ENCODE data around the gene OTOP2. TPM values are rescaled to one million over a fixed set of nuclear protein-coding genes. Genes with fewer than 3 reads are reported as not detected.

Gene OTOP2
- total RNA-seq, 1 experiment from 2014 or later: not detected

- POLR2A ChIA-PET (ENCODE audit: low non-redundant PET): interaction anchor here (0.6 kb wide), 1 partner anchor 190 kb away, joined by 8 read pairs; no protein-coding TSS in a partner anchor
- CTCF ChIA-PET: interaction anchor here (0.6 to 0.7 kb wide), 2 partner anchors 10 to 171 kb away, joined by 3 to 8 read pairs; no protein-coding TSS in a partner anchor
These were observed 27.8 kb downstream of the OTOP2 start for GRCh38 chr17:74951680-74952421.

DNA sequence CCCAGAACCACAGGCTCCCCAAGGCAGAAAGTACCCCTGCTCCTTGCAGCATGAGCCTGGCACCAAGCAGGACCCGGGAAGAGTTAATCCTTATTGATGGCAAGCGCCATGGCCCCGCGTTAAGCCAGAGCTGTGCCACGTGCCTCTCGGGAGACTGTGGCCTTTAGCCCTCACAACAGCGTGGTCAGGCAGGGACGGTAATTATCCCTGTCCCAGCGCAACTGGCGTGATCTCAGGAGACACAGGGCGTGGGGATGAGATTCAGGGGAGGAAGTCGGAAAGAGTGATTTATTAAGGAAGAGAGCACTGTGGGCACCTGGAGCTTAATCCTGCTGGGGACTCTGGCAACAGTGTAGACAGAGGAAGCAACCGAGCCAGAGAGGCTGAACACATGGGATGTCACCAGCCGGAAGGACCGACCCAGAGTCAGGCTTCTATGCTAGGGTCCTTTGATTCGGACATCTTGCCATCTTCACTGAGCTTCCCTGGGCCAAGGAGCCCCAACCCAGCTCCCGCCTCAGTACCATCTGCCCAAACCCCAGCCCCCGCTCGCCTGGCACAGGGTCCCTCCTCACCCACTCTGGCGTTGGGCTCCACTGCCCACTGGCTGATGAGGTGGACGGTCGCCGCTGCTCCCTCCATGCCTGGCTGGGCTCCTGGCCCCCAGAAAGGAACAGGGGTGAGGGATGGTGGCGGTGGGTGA is 28.5 kb downstream of the OTOP2 start:
- BruUV-seq (replicated peaks): no TSS peak

More at GRCh38 chr17:74951680-74952421, 27.8 kb downstream of the OTOP2 start:
- H3K27me3 ChIP-seq (replicated peaks; ENCODE audit: insufficient read depth, low read depth, low read length, poor library complexity): peaks cover 72% of the 10 kb centered on the region
- H3K9me3 ChIP-seq (ENCODE audit: low read depth, low read length, poor library complexity, severe bottlenecking): no peaks in the 10 kb centered on the region
- H3K27ac ChIP-seq (ENCODE audit: low read depth, low read length, poor library complexity, severe bottlenecking): no peak overlapping the region
- intact Hi-C loops (cut with micrococcal nuclease; ENCODE audit: unreplicated experiment): loop anchor here (10.0 kb wide), 1 partner anchor 207 kb away; the partner anchor contains the start of gene NHERF1
- DNase-seq (ENCODE audit: low spot score): no peak
- no TSS peak for BruUV-seq (replicated peaks)
- TF ChIP-seq, protein P1, sequence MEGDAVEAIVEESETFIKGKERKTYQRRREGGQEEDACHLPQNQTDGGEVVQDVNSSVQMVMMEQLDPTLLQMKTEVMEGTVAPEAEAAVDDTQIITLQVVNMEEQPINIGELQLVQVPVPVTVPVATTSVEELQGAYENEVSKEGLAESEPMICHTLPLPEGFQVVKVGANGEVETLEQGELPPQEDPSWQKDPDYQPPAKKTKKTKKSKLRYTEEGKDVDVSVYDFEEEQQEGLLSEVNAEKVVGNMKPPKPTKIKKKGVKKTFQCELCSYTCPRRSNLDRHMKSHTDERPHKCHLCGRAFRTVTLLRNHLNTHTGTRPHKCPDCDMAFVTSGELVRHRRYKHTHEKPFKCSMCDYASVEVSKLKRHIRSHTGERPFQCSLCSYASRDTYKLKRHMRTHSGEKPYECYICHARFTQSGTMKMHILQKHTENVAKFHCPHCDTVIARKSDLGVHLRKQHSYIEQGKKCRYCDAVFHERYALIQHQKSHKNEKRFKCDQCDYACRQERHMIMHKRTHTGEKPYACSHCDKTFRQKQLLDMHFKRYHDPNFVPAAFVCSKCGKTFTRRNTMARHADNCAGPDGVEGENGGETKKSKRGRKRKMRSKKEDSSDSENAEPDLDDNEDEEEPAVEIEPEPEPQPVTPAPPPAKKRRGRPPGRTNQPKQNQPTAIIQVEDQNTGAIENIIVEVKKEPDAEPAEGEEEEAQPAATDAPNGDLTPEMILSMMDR (conservative IDR thresholded peaks at IDR 0.05; ENCODE audit: low read depth, low read length): no peak
- TF ChIP-seq EZH2 (IDR thresholded peaks at IDR 0.05; ENCODE audit: borderline replicate concordance, low read depth, low read length, poor library complexity, severe bottlenecking): no peak
- no peaks in the 10 kb centered on the region for H3K36me3 ChIP-seq (ENCODE audit: insufficient read depth, low read length, poor library complexity, severe bottlenecking)
- H3K4me3 ChIP-seq (ENCODE audit: low read depth, low read length, poor library complexity, severe bottlenecking): no peak overlapping the region
- H3K4me1 ChIP-seq (ENCODE audit: insufficient read depth, low read length, poor library complexity, severe bottlenecking): no peaks in the 10 kb centered on the region

GRCh38 chr17:74953134-74953687 is 29.1 kb downstream of the OTOP2 start:
- Histone ChIP-seq H3K27ac (ENCODE audit: low read depth, low read length, poor library complexity, severe bottlenecking) (no peak overlapping the region), H3K4me3 (ENCODE audit: low read depth, low read length, poor library complexity, severe bottlenecking) (no peak overlapping the region), H3K36me3 (ENCODE audit: insufficient read depth, low read length, poor library complexity, severe bottlenecking) (no peaks in the 10 kb centered on the region), H3K9me3 (ENCODE audit: low read depth, low read length, poor library complexity, severe bottlenecking) (no peaks in the 10 kb centered on the region), H3K27me3 (replicated peaks; ENCODE audit: insufficient read depth, low read depth, low read length, poor library complexity) (peaks cover 62% of the 10 kb centered on the region), H3K4me1 (ENCODE audit: insufficient read depth, low read length, poor library complexity, severe bottlenecking) (no peaks in the 10 kb centered on the region)
- no TSS peak for BruUV-seq (replicated peaks)
- intact Hi-C loops (cut with micrococcal nuclease; ENCODE audit: unreplicated experiment): loop anchor here (10.0 kb wide), 1 partner anchor 208 kb away; the partner anchor contains the start of gene NHERF1
- DNase-seq (ENCODE audit: low spot score): no peak
- CTCF ChIA-PET: no interaction called here
- POLR2A ChIA-PET (ENCODE audit: low non-redundant PET): interaction anchor here (0.6 kb wide), 1 partner anchor 55 kb away, joined by 5 read pairs; no protein-coding TSS in a partner anchor
- no peak for TF ChIP-seq EZH2 (IDR thresholded peaks at IDR 0.05; ENCODE audit: borderline replicate concordance, low read depth, low read length, poor library complexity, severe bottlenecking)
- TF ChIP-seq, protein P1 (conservative IDR thresholded peaks at IDR 0.05; ENCODE audit: low read depth, low read length): no peak

More for the DNA sequence above, 28.5 kb downstream of the OTOP2 start:
- TF ChIP-seq, protein P1 (conservative IDR thresholded peaks at IDR 0.05; ENCODE audit: low read depth, low read length): no peak
- TF ChIP-seq EZH2 (IDR thresholded peaks at IDR 0.05; ENCODE audit: borderline replicate concordance, low read depth, low read length, poor library complexity, severe bottlenecking): no peak
- no peaks in the 10 kb centered on the region for H3K36me3 ChIP-seq (ENCODE audit: insufficient read depth, low read length, poor library complexity, severe bottlenecking)
- no peak overlapping the region for H3K27ac ChIP-seq (ENCODE audit: low read depth, low read length, poor library complexity, severe bottlenecking)
- ChIA-PET POLR2A (ENCODE audit: low non-redundant PET) (interaction anchor here (0.6 kb wide), 1 partner anchor 56 kb away, joined by 5 read pairs; no protein-coding TSS in a partner anchor), CTCF (interaction anchor here (0.6 to 0.7 kb wide), 2 partner anchors 9 to 172 kb away, joined by 3 to 8 read pairs; no protein-coding TSS in a partner anchor)
- H3K27me3 ChIP-seq (replicated peaks; ENCODE audit: insufficient read depth, low read depth, low read length, poor library complexity): peaks cover 67% of the 10 kb centered on the region
- intact Hi-C loops (cut with micrococcal nuclease; ENCODE audit: unreplicated experiment): loop anchor here (10.0 kb wide), 1 partner anchor 208 kb away; the partner anchor contains the start of gene NHERF1
- no peak overlapping the region for H3K4me3 ChIP-seq (ENCODE audit: low read depth, low read length, poor library complexity, severe bottlenecking)
- DNase-seq (ENCODE audit: low spot score): no peak
- H3K4me1 ChIP-seq (ENCODE audit: insufficient read depth, low read length, poor library complexity, severe bottlenecking): no peaks in the 10 kb centered on the region
- H3K9me3 ChIP-seq (ENCODE audit: low read depth, low read length, poor library complexity, severe bottlenecking): no peaks in the 10 kb centered on the region

All from A673 (cell line).